COR-L47 (cell line): ENCODE results near the gene ZP2.
"Not testable (repeated sequence)": the region's sequence is repeated elsewhere in the genome, so short reads cannot be mapped to it uniquely, and the experiment has no call there.

ENCODE experiments used
- DNase-seq: peaks from one replicate; lab custom pipeline; 2025; lab: John Stamatoyannopoulos, UW

The ZP2 gene

GRCh38 chr16:21217121-21217520 is 5.7 kb upstream of the ZP2 start:
- no peak for DNase-seq

GRCh38 chr16:21214086-21214485 is 2.7 kb upstream of the ZP2 start:
- no peak for DNase-seq

GRCh38 chr16:21208446-21209230 is 2.7 kb downstream of the ZP2 start:
- DNase-seq: no peak

- DNase-seq: no peak
These were observed 4.8 kb downstream of the ZP2 start for GRCh38 chr16:21206550-21206949.

- no peak for DNase-seq
These were observed 6.1 kb downstream of the ZP2 start for GRCh38 chr16:21205303-21205702.

GRCh38 chr16:21203155-21203797 is 8.1 kb downstream of the ZP2 start:
- no peak for DNase-seq

GRCh38 chr16:21199607-21200218 is 11.7 kb downstream of the ZP2 start:
- DNase-seq: no peak

GRCh38 chr16:21197621-21198020 is 13.8 kb downstream of the ZP2 start:
- no peak for DNase-seq

- no peak for DNase-seq
These were observed 14.3 kb downstream of the ZP2 start for GRCh38 chr16:21197112-21197511.

- DNase-seq: not testable (repeated sequence)
These were observed 16.0 kb downstream of the ZP2 start for GRCh38 chr16:21195330-21195729.

GRCh38 chr16:21194771-21195301 is 16.5 kb downstream of the ZP2 start:
- DNase-seq: no peak

GRCh38 chr16:21192991-21193390 is 18.4 kb downstream of the ZP2 start:
- DNase-seq: no peak

GRCh38 chr16:21190599-21190998 is 20.8 kb downstream of the ZP2 start:
- no peak for DNase-seq

GRCh38 chr16:21190013-21190412 is 21.4 kb downstream of the ZP2 start:
- DNase-seq: no peak

- no peak for DNase-seq
These were observed 22.1 kb downstream of the ZP2 start for GRCh38 chr16:21189311-21189710.

GRCh38 chr16:21186326-21186691 is 25.1 kb downstream of the ZP2 start:
- DNase-seq: no peak

GRCh38 chr16:21185659-21186325 is 25.6 kb downstream of the ZP2 start:
- no peak for DNase-seq

- no peak for DNase-seq
These were observed 26.5 kb downstream of the ZP2 start for GRCh38 chr16:21184834-21185233.

- no peak for DNase-seq
These were observed 27.4 kb downstream of the ZP2 start for GRCh38 chr16:21183995-21184394.

- no peak for DNase-seq
These were observed 31.4 kb downstream of the ZP2 start for GRCh38 chr16:21179983-21180365.

GRCh38 chr16:21179126-21179982 is 32.0 kb downstream of the ZP2 start:
- no peak for DNase-seq

GRCh38 chr16:21175397-21175796 is 36.0 kb downstream of the ZP2 start:
- DNase-seq: no peak
